HCT116 (cell line): Measurements from ENCODE around the gene TNFAIP8.

Source experiments
- ATF3 ChIP-seq: IDR thresholded peaks from 2 replicates; pipeline ENCODE4 v1.6.1; 2012
- EGR1 ChIP-seq: IDR thresholded peaks from 2 replicates; pipeline ENCODE4 v1.6.1; 2012; ENCODE audit warnings: low read depth
- EZH2 ChIP-seq: fragments of 200-600 bp; sonication (generic); IDR thresholded peaks from 2 replicates; pipeline ENCODE4 v1.6.1; 2017; ENCODE audit warnings: antibody characterized with exemption, mixed run types
- EZH2phosphoT487 ChIP-seq: fragments of 200-600 bp; IDR thresholded peaks from 2 replicates; pipeline ENCODE4 v1.6.1; 2018; ENCODE audit warnings: antibody characterized with exemption, borderline replicate concordance
- POLR2A ChIP-seq: IDR thresholded peaks from 2 replicates; pipeline ENCODE4 v1.7.0; 2011; ENCODE audit warnings: borderline replicate concordance; ENCODE audit not compliant: insufficient read depth, insufficient read length; ENCODE audit errors: extremely low read depth
- POLR2AphosphoS5 ChIP-seq: IDR thresholded peaks from 2 replicates; pipeline ENCODE4 v1.6.1; 2011; ENCODE audit warnings: mild to moderate bottlenecking, low read depth, low read length, moderate library complexity

DNA sequence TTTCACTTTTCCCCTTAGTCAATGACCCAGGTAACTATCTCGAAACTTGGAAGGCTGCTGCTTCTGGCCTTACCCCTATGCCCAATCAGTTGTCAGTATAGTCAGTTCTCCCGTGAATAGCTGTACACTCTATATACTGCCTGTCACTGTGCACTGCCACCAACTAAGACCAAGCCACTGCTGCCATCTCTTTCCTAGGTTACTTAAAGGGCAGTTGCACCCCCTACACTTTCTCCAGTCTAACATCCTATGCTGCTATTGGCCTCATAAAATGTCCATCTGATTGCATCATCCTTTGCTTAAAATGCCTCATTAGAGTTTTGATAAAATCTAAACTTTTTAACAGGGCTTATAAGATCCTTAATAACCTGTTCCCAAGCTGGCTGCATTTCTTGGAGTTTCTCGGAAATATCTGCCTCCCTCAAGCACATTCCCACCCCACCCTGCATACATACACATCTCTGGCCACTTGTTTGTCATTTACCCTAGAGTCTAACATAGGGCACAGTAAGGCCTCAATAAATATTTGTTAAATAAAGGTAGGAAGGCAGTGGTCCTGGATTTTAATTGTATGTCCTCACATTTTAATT, 32.8 kb upstream of the TNFAIP8 start:
- TF ChIP-seq ATF3 (peak; percentile 59), EZH2phosphoT487 (no peak), POLR2AphosphoS5 (no peak), EGR1 (no peak), EZH2 (no peak), POLR2A (no peak)
